ENCODE data around the gene PTGR1.

Gene PTGR1

DNA sequence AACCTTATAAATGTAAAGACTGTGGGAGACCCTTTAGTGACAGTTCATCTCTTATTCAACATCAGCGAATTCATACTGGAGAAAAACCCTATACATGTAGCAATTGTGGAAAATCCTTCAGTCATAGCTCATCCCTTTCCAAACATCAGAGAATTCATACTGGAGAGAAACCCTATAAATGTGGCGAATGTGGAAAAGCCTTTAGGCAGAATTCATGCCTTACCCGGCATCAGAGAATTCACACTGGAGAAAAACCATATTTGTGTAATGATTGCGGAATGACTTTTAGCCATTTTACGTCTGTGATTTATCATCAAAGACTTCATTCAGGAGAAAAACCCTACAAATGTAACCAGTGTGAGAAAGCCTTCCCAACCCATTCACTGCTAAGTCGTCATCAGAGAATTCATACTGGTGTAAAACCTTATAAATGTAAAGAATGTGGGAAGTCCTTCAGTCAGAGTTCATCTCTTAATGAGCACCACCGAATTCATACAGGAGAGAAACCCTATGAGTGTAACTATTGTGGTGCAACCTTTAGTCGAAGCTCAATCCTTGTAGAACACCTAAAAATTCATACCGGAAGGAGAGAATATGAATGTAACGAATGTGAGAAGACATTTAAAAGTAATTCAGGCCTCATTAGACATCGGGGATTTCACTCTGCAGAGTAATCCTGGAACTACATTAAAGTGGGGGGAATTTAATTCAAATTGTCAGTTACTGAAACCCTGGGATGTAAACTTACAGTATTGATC lies 56.8 kb downstream of the PTGR1 start:
- DNase-seq (ENCODE audit: low read depth) = no peak

DNA sequence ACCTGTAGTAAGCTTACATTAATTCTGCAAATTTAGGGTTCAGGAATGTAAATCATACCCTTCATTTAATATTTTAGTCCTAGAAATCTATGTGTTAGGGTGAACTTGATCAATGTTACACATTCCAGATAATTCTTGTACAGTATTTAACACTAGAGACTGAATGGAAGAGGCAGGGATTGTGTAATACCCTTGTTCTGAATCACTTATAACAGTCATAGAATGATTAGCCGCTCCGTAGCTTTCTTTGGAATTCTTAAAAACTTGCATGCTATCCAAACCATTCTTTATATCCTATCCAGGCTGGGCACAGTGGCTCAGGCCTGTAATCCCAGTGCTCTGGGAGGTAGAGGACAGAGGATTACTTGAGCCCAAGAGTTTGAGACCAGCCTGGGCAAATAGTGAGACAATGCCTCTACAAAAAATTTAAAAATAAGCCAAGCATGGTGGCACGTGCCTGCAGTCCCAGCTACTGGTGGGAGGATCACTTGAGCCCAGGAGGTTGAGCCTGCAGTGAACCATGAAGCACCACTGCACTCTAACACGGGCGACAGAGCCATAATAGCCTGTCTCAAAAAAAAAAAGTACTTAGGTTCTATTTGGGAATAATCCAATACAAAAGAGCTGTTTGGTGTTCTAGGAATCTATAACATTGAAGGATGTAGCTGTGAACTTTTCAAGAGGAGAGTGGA lies 66.2 kb downstream of the PTGR1 start:
- DNase-seq (ENCODE audit: low read depth) = no peak

DNA sequence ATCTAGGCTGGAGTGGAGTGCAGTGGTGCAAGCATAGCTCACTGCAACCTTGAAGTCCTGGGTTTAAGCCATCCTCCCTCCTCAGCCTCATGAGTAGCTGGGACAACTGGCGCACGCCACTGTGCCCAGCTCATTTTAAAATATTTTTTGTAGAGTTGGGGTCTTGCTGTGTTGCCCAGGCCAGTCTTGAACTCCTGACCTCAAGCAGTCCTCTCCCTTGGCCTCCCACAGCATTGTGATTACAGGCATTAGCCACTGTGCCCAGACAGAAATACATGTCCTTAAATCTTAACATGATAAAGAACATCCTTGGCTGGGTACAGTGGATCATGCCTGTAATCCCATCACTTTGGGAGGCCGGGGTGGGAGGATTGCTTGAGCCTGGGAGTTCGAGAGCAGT lies 67.7 kb downstream of the PTGR1 start:
- no peak for DNase-seq (ENCODE audit: low read depth)

DNA sequence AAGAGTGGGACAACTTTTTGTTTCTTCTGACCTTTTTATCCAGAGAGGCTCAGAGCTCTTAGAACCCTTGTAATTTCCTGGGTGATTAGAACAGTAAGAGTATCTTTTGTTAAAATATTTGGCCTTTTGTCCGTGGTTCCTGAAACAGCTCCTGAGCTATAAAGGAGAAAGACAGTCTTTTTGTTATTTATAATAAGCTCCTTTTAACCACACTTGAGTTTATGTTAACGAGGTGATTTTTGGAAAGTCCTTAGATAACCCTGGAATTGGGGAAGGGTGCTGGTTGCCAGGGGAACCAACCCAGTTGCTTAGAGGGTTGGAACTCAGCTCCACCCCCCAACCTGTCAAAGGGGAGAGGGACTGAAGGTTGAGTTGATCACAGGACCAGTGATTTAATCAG lies 69.7 kb downstream of the PTGR1 start:
- no peak for DNase-seq (ENCODE audit: low read depth)

DNA sequence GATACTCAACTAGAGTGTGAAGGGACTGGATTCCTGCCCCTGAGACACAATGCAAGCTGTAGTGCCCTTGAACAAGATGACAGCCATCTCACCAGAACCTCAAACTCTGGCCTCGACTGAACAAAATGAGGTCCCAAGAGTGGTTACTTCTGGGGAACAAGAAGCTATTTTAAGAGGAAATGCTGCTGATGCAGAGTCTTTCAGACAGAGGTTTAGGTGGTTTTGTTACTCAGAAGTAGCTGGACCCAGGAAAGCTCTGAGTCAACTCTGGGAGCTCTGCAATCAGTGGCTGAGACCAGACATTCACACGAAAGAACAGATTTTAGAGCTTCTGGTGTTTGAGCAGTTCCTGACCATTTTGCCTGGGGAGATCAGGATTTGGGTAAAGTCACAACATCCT lies 72.1 kb downstream of the PTGR1 start:
- DNase-seq (ENCODE audit: low read depth) = no peak

DNA sequence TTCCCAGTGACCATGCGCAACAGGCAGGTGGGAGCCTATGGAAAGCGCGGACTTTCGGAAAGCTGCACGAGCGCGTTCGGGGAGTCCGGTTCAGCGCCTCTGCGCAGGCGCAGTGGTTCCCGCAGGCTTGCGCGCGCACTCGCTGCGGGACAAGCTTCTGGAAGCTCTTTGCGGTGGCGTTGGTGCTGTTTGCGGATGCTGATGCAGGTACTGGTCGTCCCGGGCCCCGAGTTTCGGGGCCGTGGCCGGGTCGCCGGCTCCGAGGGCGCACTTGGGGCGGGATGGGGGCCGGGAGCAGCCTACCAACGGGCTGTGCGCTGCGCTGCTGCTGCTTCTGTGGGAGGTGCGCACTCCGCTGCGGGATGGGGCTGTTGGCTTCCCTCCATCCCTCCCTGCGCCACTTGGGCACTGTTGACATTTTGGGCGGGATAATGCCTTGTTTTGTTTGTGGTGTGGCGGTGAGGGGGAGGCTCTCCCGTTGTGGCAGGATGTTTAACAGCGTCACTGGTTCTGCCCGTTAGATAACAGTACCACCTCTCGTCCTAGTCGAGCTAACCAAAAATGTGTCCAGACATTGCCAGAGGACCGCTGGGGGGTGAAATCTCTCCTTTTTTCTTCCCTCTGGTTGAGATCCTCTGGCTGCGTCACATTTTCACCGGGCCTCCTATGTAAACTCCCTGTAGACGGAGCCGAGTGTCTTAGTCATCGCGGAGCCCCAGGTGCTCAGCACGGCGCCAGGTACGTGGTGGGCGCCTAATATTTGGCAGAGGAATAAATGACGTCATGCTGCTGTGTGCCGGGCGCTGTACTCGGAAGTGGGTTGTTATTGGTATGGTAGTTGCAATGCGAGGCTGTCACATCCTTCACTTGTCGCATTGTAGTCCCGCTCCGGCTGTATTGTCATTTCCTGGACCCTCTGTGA lies 74.1 kb downstream of the PTGR1 start, which contains the start of gene ZNF483:
TSS of gene ZNF483 (plus strand) at position 124 of the 922 bp plus-strand sequence. CDS start 2,217 bp downstream, outside the sequence.
- DNase-seq (ENCODE audit: low read depth) = no peak

DNA sequence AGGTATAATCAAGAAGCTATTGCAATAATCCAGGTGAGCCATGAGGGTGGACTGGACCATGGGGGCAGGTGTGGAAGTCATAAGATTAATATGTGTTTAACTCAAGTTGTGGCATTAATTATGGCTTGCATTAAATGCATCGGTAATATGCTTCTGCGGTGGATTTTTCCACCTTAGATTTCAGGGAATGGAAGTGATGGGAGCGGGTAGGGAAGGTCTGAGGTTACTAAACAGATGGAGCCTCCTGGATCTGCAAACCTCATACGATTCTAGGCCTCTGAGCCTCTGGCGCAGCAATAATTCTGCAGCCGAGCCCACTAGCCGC lies 74.8 kb downstream of the PTGR1 start:
- no peak for DNase-seq (ENCODE audit: low read depth)

DNA sequence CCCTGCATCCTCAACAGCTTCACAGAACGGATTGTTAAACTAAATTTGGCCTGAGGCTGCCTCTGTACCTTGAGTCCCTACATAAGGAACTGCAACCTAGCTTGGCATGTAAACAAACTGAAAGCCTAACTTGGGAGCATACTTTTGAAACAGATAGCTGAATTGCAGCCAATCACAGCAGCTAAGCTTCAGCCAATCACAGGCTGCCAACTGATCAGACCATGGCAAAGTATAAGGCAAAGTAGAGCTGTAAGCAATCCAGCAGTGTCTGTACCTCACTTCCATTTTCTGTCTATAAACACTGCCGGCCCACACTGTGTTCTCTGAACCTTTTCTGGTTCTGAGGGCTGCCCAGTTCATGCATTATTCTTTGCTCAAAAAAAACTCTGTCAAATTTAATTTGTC lies 83.4 kb downstream of the PTGR1 start:
- DNase-seq (ENCODE audit: low read depth) = no peak

DNA sequence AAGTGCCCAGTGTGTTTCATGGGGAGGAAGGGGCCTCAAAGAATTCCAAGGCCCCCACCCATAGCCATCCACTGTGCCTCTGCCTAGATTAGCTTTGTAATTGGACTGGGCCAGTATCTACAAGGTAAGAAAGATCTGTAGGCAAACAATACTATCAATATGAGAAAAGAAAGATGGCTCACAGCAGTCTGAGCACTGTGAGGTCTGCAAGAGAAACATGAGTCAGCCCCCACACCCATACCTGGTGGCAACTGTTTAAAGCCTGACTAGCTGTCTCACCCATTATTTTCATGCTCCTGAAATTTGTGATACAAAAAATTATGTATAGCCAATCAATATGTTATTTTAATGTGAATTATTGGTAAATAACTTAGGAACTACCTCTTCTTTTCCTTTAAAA lies 84.5 kb downstream of the PTGR1 start:
- no peak for DNase-seq (ENCODE audit: low read depth)
